ENCODE measurements around the gene KRTAP16-1. TPM values are rescaled to one million over a fixed set of nuclear protein-coding genes. Genes with fewer than 3 reads are reported as not detected.
"Not testable (repeated sequence)": the region's sequence is repeated elsewhere in the genome, so short reads cannot be mapped to it uniquely, and the experiment has no call there.

Gene KRTAP16-1, protein sequence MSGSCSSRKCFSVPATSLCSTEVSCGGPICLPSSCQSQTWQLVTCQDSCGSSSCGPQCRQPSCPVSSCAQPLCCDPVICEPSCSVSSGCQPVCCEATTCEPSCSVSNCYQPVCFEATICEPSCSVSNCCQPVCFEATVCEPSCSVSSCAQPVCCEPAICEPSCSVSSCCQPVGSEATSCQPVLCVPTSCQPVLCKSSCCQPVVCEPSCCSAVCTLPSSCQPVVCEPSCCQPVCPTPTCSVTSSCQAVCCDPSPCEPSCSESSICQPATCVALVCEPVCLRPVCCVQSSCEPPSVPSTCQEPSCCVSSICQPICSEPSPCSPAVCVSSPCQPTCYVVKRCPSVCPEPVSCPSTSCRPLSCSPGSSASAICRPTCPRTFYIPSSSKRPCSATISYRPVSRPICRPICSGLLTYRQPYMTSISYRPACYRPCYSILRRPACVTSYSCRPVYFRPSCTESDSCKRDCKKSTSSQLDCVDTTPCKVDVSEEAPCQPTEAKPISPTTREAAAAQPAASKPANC
- not detected for total RNA-seq
- long read RNA-seq, result 0 reads

DNA sequence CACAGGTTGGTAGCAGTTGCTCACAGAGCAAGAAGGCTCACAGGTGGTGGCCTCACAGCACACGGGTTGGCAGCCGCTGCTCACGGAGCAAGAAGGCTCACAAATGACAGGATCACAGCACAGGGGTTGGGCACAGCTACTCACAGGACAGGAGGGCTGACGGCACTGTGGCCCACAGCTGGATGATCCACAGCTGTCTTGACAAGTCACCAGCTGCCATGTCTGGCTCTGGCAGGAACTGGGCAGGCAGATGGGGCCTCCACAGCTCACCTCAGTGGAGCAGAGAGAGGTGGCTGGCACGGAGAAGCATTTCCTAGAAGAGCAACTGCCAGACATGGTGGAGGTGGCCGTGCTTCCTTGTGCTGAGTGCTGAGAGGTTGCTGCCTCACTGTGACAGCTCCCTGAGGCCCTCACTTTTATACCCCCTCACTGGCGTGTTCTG is at the start of gene KRTAP16-1:
Gene KRTAP16-1, minus strand, starts transcription at position 392 of the 442 bp plus-strand sequence. Its CDS starts 56 bp downstream, at position 336.
- DNase-seq (no peak), ATAC-seq (ENCODE audit: poor library complexity) (no peak)
- intact Hi-C loops (cut with DNase I), result no loop called here

DNA sequence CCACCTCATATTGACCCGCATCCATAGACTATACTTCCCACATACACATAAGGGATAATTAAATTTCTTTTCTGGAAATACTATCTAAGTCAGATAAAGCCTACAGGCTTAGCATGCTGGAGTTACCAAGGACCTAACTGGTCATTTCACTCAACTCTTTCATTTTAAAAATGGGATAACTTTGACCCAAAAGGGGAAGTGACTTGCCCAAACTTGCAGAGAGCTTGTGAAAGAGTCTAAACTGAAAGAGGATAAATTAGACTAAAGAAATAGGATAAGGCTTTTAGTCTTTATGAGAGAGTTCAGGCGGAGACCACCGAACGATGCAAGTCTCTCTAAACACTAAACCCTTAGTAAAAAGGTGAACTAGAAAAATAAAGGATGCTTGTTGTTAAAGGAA is 45.4 kb upstream of the KRTAP16-1 start:
- intact Hi-C loops (cut with DNase I), result no loop called here

DNA sequence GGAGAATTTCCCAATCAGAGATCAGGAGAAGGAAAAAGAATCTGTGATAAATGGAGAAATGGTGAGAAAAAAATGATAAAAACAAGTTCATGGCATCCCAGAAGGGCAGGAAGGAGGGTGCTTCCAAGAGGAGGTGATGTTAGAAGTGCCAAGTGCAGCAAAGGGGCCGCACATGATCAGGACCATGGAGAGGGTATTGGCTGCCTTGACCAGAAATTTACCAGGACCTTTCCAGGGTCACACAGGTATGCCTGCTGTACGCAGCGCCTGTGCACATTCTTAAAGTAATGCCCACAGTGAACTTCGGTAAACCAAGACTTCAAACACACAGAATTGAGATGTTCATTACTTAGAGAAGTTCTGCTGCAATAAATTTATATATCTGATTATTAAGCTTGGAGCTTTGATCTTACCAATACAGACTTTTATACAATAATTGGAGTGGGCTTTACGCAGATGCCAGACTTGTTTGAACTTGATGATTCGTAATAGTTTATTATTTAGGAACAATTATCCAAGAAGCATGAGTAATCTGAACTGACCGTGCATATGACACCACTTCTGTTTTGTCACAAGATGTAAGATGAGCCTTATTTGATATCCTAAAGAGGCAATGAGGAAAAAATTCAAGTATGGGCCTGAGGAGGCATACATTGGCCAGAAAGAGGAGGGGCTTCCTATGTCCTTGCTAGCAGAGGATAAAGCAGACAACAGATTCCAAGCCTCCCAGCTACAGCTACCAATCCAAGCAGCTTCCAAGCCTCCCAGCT is 43.7 kb upstream of the KRTAP16-1 start:
- ATAC-seq (ENCODE audit: poor library complexity) (no peak), DNase-seq (no peak)
- intact Hi-C loops (cut with DNase I), result no loop called here

More for the DNA sequence above, 45.4 kb upstream of the KRTAP16-1 start:
- DNase-seq, result no peak
- no peak for ATAC-seq (ENCODE audit: poor library complexity)

DNA sequence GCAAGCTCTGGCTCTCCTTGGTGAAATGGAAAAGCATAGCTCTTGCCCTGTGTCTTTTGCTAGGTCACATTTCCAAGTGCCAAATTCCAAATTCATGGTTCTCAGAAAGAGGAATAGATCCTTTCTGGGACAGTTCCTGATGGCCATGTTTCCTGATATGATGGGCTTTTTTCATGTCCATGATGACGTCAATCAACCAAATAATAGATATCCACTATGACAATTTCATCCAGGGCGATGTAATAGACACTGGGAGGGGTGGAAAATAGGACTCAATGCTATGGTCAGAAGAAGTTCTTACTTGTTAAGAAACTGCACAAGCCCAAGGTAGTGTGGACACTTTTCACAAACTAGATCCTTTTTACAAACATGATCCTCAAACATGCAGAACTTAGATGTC is 42.1 kb upstream of the KRTAP16-1 start:
- intact Hi-C loops (cut with DNase I), result no loop called here

DNA sequence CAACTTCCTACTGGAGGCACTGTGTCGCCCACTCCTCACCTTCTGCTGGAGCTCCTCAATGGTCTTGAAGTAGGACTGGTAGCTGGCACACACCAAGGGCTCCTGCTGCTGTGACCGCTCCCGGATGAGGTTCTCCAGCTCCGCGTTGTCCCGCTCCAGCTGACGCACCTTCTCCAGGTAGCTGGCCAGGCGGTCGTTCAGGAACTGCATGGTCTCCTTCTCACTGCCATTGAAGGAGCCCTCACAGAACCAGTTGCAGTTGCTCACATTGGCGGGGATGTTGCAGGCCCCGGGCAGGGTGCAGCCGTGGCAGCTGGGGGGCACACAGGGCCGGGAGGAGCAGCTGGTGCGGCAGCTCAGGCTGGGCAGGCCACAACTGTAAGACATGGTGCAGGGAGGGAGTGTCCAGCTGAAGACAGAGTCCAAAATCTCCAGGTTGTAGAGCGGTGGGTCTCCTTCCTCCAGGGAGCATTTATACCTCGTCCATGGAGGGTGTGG is 41.3 kb upstream of the KRTAP16-1 start, which contains the start of gene KRT33A:
Gene KRT33A, minus strand, starts transcription at position 448 of the 498 bp plus-strand sequence. Its CDS starts 61 bp downstream, at position 387.
- intact Hi-C loops (cut with DNase I); ATAC-seq (ENCODE audit: poor library complexity); DNase-seq: not testable (repeated sequence)

More for the DNA sequence above, 42.1 kb upstream of the KRTAP16-1 start:
- no peak for DNase-seq
- ATAC-seq (ENCODE audit: poor library complexity), result no peak

DNA sequence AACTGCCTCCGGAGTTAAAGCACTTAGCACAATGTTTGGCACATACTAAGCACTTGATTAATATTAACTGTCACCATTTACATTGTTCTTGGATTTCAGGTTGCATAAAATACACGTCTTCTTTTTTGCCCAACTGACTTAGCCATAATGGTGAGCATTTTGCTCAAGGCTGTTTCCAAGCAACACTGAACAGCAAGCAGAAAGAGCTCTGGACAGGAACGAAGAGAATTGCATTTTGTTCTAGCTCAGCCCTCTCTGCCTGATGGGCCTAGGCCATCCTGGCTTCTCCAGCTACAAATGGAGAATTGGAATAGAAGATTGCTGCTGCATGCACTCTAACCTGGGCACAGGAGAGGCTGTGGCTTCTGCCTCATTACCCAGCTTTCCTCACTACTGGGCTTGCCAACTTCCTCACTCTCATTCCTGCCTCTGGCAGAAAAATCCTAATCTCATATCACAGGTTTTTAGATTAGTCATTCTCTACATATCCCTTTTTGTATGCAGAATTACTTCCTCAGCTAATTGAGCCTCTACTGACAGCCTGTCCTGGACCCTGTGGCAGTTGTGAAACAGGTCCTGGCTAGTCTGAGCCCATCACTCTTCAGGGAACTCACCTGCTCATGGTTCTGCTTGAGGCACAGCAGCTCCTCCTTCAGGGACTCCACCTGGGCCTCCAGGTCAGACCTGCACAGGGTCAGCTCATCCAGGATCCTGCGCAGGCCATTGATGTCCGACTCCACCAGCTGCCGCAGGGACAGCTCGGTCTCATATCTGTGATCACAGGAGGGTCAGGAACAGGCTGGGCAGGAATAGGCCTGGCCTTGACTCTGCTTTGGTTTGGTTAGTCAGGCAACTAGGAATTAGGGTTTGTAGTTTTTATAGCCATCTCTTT is 39.0 kb upstream of the KRTAP16-1 start:
- intact Hi-C loops (cut with DNase I), result no loop called here
- ATAC-seq (ENCODE audit: poor library complexity) (no peak), DNase-seq (no peak)

DNA sequence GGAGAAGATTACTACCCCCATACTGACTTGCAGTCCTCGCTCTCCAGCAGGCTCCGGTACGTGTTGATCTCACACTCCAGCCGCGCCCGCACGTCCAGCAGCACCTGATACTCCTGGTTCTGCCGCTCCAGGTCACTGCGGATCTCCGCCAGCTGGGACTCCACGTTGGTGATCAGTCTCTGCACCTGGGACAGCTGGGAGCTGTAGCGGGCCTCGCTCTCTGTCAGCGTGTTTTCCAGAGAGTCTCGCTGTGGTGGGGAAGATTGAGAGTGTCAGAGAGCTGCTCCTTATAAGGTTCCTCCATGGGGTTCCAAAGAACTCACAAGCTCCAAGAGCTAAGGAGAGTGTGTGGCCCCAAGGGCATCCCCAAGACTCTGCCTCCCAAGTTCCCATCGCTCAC is 37.3 kb upstream of the KRTAP16-1 start:
- ATAC-seq (ENCODE audit: poor library complexity); intact Hi-C loops (cut with DNase I); DNase-seq: not testable (repeated sequence)

DNA sequence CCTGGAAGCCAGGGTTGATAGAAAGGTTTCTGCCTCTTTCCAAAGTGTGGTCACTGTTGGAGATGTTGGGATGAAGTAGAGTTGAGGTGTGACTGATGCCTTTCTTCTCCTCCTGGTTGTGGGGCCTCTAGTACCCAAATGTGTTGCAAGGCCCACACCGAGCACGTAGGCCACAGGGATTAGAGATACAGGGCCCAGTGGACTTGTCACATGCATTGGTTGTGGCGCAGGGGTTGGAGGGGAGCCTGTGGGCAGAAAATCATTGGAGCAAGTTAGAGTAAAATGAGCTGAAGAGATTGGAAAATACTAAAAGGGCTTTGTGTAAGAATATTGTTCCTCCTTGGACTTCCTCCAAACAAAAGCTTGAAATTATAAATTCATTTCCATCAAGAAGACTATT is 36.9 kb upstream of the KRTAP16-1 start:
- no peak for ATAC-seq (ENCODE audit: poor library complexity)
- intact Hi-C loops (cut with DNase I), result no loop called here
- no peak for DNase-seq

DNA sequence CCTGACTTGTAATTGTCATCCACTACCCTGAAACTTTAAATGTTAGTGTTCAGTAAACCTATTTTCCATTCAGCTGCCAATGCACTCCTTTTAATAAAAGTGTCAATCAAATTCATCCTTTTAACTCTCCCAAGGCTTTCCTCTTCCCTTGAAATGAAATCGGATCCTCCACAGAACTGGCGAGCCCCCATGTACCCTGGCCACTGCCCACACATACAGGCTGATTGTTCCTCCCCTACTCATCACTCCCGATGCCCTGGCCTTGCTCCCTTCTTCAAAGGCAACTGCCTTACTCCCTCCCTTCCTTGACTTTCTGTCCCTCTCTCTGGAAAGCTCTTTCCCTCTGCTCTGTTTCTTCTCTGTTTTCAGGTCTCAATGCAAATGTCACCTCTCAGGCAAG is 33.9 kb upstream of the KRTAP16-1 start:
- intact Hi-C loops (cut with DNase I), result no loop called here
- ATAC-seq (ENCODE audit: poor library complexity), result no peak
- no peak for DNase-seq

DNA sequence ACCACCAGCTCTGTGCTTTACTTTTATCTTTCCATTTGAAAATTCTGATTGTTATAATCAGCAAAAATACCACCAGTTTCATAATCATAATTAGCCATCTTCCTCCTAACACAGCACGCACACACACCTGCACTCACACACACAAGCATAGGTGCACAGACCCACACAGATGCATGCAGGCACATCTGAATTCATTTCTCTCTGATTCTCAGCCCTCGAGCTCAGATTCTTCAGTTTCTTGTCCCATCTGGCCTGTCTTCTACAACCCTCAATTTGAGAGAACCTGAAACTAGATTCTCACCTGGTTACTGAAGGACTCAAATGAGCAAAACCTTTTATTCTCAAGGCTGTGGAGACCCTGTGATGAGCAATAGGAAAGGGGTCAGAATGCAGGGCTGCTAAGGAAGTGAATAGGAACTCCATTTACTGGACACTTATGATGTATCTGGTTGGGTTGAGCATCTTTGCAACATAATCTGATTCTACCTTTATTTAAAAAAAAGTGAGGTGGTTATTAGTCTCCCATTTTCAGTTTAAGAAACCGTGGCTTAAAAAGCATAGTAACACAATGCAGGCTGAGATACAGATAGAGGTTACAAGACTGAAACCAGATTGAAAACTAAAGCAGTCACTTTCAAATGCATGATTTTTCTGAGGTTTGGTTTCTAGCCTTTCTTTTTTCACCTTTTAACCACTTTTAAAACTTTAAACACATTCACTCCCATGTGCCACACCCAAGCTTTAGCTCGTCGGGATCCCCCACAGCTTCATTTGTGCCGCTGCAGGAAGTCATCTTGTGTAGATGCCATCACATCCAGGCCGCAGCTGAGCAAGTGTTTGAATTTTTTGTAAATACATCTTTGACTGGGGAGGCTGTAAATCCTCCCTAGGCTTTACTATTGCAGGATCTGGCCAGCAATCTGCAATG is 32.1 kb upstream of the KRTAP16-1 start:
- DNase-seq, result no peak
- intact Hi-C loops (cut with DNase I), result no loop called here
- no peak for ATAC-seq (ENCODE audit: poor library complexity)

DNA sequence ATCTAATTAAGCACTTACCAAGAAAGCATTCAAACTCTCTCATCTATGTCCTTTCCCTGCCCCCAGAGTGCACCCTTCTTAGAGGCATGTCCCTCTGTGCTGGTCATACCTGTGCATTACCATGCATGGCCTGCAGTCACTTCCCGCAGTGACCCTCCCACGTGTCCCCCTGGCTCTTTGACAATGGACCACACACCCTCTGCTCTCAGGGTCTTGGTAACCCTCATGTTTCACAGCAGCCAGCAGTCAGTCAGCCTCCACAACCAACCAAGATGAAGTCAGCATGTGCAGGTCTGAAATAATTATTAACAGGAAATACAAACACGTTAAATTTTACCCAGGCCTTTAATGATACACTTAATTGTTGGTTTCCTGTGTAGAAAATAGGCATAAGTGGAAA is 31.4 kb upstream of the KRTAP16-1 start:
- ATAC-seq (ENCODE audit: poor library complexity), result no peak
- intact Hi-C loops (cut with DNase I), result no loop called here
- no peak for DNase-seq

DNA sequence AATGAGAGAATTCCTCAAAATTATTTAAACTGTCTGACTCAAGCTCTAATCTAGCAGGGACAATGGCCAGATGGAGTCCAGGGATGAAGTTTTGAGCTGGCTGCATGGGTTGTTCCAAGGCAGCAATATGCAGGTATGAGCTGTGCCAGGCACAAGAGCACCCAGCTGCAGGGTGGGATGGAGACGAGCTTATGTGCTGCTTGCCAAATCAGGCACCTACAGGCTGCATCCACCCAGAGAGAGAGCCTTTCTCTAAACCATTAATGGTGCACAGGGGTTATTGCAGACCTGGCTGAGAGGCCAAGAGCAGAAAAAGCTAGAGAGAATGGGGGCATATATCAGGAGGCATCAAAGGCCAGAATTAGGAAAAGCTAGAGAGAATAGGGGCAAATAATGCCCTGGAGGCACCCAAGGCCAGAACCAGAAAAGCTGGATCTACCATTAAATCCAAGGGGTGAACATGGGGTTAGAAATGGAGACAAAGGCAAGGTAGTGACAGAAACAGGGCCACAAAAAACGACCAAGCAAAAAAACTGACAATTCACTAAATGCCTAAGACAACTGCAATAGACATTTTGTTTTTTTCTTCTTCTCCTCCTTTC is 30.6 kb upstream of the KRTAP16-1 start:
- ATAC-seq (ENCODE audit: poor library complexity) (no peak), DNase-seq (no peak)
- intact Hi-C loops (cut with DNase I), result no loop called here

DNA sequence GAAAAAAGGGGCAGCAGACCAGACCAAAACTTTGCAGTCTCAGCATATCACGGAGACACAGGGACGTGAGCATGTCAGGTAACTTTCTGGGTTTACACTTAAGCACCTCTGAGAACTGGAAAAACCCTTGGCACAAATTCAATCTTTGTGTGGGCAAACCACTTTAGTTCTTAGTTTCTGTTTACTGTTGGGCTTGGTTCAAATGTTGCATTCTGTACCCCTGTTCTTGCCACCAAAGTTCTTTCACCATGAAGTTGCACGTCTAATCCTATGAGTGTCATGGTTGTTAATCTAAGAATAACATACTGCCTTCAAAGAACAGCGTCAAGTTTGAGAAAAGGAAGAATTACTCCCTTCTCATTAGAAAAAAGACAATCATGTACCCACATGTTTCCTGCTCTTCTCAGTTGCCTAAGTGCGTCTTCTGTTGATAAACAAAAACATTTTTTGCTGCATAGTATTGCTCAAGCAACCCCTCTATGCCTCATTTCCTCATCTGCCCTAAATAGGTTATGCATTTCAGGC is 29.9 kb upstream of the KRTAP16-1 start:
- intact Hi-C loops (cut with DNase I), result no loop called here
- no peak for ATAC-seq (ENCODE audit: poor library complexity)
- no peak for DNase-seq

DNA sequence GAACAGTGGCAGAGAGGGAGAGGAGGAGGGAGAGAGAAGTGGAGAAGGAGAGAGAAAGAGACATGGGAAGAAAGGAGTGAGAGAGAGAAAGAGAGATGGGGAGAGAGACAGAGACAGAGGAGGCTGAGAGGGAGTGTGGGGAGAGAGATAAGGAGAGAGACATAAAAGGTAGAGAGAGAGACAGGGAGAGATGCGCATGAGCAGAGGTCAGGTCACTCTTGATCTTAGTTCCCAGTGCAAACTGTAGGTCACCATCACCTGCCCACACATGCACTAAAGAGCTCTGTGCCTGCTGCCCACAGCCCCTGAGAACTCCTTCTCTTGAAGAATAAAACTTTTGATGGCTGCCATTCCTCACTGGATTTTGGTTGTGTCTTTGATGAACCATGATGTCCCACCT is 26.6 kb upstream of the KRTAP16-1 start:
- intact Hi-C loops (cut with DNase I), result no loop called here
- no peak for DNase-seq
- ATAC-seq (ENCODE audit: poor library complexity), result no peak

DNA sequence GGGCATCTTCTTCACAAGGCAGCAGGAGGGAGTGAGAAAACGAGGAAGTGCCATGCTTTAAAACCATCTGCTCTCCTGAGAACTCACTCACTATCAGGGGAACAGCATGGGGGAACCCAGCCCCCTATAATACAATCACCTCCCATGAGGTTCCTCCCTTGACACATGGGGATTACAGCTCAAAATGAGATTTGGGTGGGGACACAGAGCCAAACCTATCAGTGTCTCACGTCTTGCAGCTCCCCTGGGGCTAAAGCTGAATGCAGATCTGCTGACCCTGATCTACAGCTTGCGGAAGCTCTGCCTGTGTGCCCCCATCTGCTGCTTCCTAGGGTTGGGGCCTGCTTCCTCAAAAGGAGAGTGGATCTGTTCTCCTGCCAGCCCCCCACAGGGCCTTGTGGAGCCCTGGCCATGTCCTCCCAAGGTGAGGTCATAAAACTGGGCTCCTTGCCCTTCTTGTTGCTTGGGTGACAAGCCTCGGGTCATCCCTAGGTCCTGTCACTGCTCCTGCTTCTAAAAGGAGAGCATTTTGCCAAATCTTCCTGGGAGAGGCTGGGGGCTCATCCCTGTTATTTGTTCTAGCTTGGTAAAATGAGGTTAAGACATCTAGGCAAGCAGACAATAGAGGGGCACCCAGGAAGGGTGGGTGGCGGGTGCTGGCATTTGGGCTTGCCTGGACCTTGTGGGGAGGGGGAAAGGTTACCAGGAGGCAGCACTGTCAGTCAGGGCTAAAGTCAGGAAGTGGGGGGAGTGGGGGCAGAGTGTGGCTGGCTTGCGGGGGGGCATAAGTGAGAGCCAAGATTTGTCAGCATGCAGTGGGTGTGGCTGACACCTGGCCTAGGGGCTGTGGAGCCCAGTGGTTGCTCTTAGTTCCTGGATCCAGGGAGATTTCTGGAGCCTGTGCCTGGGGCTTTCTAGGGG is 25.5 kb upstream of the KRTAP16-1 start:
- ATAC-seq (ENCODE audit: poor library complexity) (no peak), DNase-seq (no peak)
- intact Hi-C loops (cut with DNase I), result no loop called here

DNA sequence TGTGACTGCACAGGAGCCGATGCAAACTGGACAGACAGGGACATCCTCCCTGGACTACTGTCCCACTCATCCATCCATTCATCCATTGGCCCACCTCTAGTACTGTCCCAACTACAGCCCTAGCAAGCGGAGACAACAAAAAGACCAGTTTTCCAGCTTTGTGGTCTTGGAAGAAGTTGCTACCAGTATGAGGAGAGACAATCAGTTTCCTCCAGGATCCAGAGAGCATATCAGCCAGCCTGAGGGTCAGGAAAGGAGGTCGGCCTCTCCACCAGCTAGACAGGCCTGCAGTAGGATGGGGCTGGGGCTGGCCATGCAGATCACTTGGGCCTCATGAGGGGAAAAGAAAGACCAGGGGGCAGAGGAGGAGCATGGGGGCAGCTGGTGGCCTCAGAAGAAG is 24.7 kb upstream of the KRTAP16-1 start:
- intact Hi-C loops (cut with DNase I), result no loop called here
- no peak for ATAC-seq (ENCODE audit: poor library complexity)
- no peak for DNase-seq

All from Right ventricle myocardium superior (tissue), 1 donor.